Activated T-helper 1 cell treated with anti-CD3 and anti-CD28 coated beads, Interleukin-12 subunit alpha, Interleukin-12 subunit beta, Interleukin-2, Interleukin-4 antibody, amounts not matched to agents 30 ng/mL and 10 ng/mL and 1 ng/mL, durations not matched to agents 14 hours and 24 hours and 36 hours (primary cell): ENCODE data around the gene TRABD2B. TPM values are rescaled to one million over a fixed set of nuclear protein-coding genes. Genes with fewer than 3 reads are reported as not detected.

Source experiments
- DNase-seq: peaks from one replicate; pipeline ENCODE4 v3.0.0; 2021; ENCODE audit warnings: low spot score
- H3K27ac Mint-ChIP-seq: one replicate; pipeline ENCODE4 v1.8.0; 2021; ENCODE audit warnings: mild to moderate bottlenecking, mixed read lengths
- H3K27me3 Mint-ChIP-seq: one replicate; pipeline ENCODE4 v1.8.0; 2022; ENCODE audit warnings: mild to moderate bottlenecking, moderate library complexity, mixed read lengths; ENCODE audit not compliant: insufficient read depth
- H3K36me3 Mint-ChIP-seq: one replicate; pipeline ENCODE4 v1.8.0; 2021; ENCODE audit warnings: low read depth, mixed read lengths
- H3K4me1 Mint-ChIP-seq: one replicate; pipeline ENCODE4 v1.8.0; 2021; ENCODE audit warnings: low read depth, mixed read lengths
- H3K4me3 Mint-ChIP-seq: one replicate; pipeline ENCODE4 v1.8.0; 2021; ENCODE audit warnings: mild to moderate bottlenecking, moderate library complexity, mixed read lengths
- H3K9me3 Mint-ChIP-seq: one replicate; pipeline ENCODE4 v1.8.0; 2021; ENCODE audit warnings: mixed read lengths
- intact Hi-C: fragments of 100-400 bp; cut with micrococcal nuclease; formaldehyde crosslinking; loops from one replicate; pipeline ENCODE4 v1.15.1; 2024
- total RNA-seq: library from RNA; stranded (reverse); gene quantifications from 2 replicates; pipeline ENCODE4 v1.2.3, GENCODE V29; 2022

Gene TRABD2B
- total RNA-seq, 1 donor from 2014 or later: not detected

GRCh38 chr1:47841356-47841755 is 155.8 kb downstream of the TRABD2B start:
- H3K4me3 Mint-ChIP-seq: no peak overlapping the region
- no peak for DNase-seq
- no peak overlapping the region for H3K27ac Mint-ChIP-seq
- no peaks in the 10 kb centered on the region for H3K9me3 Mint-ChIP-seq
- no peaks in the 10 kb centered on the region for H3K4me1 Mint-ChIP-seq
- H3K27me3 Mint-ChIP-seq: peaks cover 5% of the 10 kb centered on the region
- intact Hi-C loops: no loop called here
- H3K36me3 Mint-ChIP-seq: no peaks in the 10 kb centered on the region

GRCh38 chr1:47840393-47841190 is 156.6 kb downstream of the TRABD2B start:
- DNase-seq: no peak
- H3K27ac Mint-ChIP-seq: no peak overlapping the region

GRCh38 chr1:47839433-47839760 is 157.8 kb downstream of the TRABD2B start:
- no peak overlapping the region for H3K27ac Mint-ChIP-seq
- no peak for DNase-seq
- H3K4me1 Mint-ChIP-seq: no peaks in the 10 kb centered on the region
- no peaks in the 10 kb centered on the region for H3K36me3 Mint-ChIP-seq
- H3K4me3 Mint-ChIP-seq: no peak overlapping the region
- peaks cover 2% of the 10 kb centered on the region for H3K27me3 Mint-ChIP-seq
- no peaks in the 10 kb centered on the region for H3K9me3 Mint-ChIP-seq
- intact Hi-C loops: no loop called here

More at GRCh38 chr1:47840393-47841190, 156.6 kb downstream of the TRABD2B start:
- no peak overlapping the region for H3K4me3 Mint-ChIP-seq
- no peaks in the 10 kb centered on the region for H3K36me3 Mint-ChIP-seq
- no peaks in the 10 kb centered on the region for H3K9me3 Mint-ChIP-seq
- peaks cover 5% of the 10 kb centered on the region for H3K27me3 Mint-ChIP-seq
- intact Hi-C loops: no loop called here
- no peaks in the 10 kb centered on the region for H3K4me1 Mint-ChIP-seq

GRCh38 chr1:47838562-47839432 is 158.4 kb downstream of the TRABD2B start:
- no peak overlapping the region for H3K4me3 Mint-ChIP-seq
- H3K4me1 Mint-ChIP-seq: no peaks in the 10 kb centered on the region
- peaks cover 2% of the 10 kb centered on the region for H3K27me3 Mint-ChIP-seq
- H3K36me3 Mint-ChIP-seq: no peaks in the 10 kb centered on the region
- intact Hi-C loops: no loop called here
- DNase-seq: no peak
- no peak overlapping the region for H3K27ac Mint-ChIP-seq
- H3K9me3 Mint-ChIP-seq: no peaks in the 10 kb centered on the region

DNA sequence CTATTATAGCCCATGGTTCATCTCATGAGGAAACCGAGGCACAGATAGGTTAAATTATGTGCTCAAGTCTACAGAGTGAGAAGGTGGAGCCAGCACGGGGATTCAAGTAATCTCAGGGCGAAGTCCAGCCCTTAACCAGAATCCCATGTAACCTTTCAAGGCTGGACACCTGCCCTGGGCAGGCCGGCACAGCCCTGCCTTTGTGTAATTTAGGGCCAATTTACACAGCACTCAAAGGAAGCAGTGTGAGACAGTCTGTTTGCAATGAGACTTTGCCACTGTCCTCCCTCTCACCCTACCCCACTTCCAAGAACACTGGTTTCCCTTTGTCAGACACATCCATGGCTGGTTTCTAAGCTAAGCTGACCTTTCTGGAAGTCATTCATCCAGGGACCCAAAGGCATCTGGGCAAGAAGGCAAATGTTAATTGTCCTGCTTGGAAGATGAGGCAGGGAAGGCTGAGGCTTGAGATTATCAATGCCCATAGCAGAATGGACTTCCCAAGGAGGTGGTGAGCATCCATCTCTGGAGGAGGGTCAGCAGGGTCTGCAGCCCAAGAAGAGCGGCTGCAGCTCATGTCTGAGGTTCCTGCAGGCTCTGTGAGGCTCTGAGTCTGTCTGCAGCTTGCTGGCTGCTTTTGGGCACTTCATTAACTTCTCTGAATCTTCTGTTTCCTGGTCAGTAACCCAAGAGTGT is 159.2 kb downstream of the TRABD2B start:
- intact Hi-C loops: no loop called here
- no peaks in the 10 kb centered on the region for H3K36me3 Mint-ChIP-seq
- H3K27ac Mint-ChIP-seq: no peak overlapping the region
- no peak for DNase-seq
- no peaks in the 10 kb centered on the region for H3K9me3 Mint-ChIP-seq
- no peaks in the 10 kb centered on the region for H3K4me1 Mint-ChIP-seq
- peaks cover 2% of the 10 kb centered on the region for H3K27me3 Mint-ChIP-seq
- H3K4me3 Mint-ChIP-seq: no peak overlapping the region

DNA sequence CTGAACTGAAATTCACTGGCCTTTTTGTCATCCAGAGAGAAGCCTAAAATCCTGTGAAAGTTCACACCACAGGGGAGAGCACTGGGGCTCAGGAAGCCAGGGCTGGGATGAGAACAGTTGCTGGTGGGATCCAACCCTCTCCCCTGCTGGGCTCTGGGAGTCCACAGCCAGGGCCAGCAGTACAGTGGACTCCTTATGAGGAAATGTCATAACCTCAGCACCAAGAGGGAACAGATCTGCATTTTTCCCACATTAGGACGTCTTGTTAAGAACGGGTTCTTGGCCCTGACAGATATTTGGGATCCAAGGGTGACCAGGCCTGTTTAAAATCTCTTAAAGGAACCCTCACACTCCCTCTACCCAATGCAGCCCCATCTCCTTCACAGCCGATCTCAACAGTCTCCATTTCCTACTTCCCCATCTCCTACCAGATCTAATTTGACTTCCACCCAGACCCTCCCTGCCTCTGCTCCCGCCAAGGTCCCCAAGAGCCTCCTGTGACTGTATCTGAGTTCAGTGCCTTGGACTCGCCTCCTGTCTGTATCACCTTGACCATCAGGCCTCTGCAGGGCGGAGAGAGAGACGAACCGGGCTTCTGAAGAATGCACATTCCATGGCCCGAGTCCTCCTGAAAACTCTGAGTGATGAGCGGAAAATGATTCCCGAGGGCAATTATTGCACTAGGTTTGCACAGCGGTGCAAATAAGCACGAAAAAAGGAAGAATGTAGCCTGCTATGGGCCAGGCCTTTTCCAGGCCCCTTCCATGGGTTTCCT is 159.9 kb downstream of the TRABD2B start:
- no peak for DNase-seq
- Mint-ChIP-seq H3K27ac (no peak overlapping the region), H3K36me3 (no peaks in the 10 kb centered on the region), H3K4me3 (no peak overlapping the region), H3K4me1 (no peaks in the 10 kb centered on the region), H3K27me3 (peaks cover 2% of the 10 kb centered on the region), H3K9me3 (no peaks in the 10 kb centered on the region)
- intact Hi-C loops: no loop called here

DNA sequence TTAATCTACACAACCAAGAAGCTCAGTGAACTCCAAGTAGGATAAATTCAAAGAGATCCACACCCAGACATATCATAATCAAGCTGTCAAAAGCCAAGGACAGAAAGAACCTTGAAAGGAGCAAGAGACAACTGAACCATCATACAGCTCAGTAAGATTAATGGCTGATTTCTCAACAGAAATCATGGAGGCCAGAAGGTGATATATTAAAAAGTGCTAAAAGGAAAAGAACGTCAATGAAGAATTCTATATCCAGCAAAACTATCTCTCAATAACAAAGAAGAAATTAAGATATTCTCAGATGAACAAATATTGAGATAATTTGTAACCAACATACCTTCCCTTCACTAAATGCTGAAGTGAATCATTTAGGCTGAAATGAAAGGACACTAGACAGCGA is 161.8 kb downstream of the TRABD2B start:
- Mint-ChIP-seq H3K36me3 (no peaks in the 10 kb centered on the region), H3K27me3 (peaks cover 2% of the 10 kb centered on the region), H3K4me1 (no peaks in the 10 kb centered on the region), H3K9me3 (no peaks in the 10 kb centered on the region), H3K4me3 (no peak overlapping the region), H3K27ac (no peak overlapping the region)
- DNase-seq: no peak
- intact Hi-C loops: no loop called here

DNA sequence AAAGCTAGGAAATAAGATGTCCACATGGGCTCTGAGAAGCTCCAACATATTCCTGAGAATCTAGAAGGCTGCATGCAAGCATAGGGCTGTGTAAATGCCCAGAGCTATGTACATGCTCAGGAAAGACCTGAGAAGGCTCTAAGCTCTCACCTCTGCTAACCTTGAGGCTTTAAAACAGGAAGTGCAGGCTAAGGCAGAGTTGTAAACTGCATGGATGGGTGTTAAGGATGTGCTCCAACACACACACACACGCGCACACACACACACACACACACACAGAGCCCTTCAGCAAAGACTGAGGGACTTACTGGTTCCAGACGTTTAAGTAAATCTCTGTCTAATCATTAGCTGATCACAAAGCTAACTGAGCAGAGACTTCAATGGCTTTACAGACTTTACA is 162.9 kb downstream of the TRABD2B start:
- intact Hi-C loops: no loop called here
- no peaks in the 10 kb centered on the region for H3K4me1 Mint-ChIP-seq
- no peak overlapping the region for H3K27ac Mint-ChIP-seq
- no peak overlapping the region for H3K4me3 Mint-ChIP-seq
- H3K27me3 Mint-ChIP-seq: peaks cover 2% of the 10 kb centered on the region
- no peaks in the 10 kb centered on the region for H3K36me3 Mint-ChIP-seq
- H3K9me3 Mint-ChIP-seq: no peaks in the 10 kb centered on the region
- DNase-seq: no peak

GRCh38 chr1:47830641-47831333 is 166.4 kb downstream of the TRABD2B start:
- DNase-seq: no peak
- Mint-ChIP-seq H3K36me3 (no peaks in the 10 kb centered on the region), H3K4me3 (no peak overlapping the region), H3K9me3 (no peaks in the 10 kb centered on the region), H3K27ac (no peak overlapping the region), H3K27me3 (peaks cover 2% of the 10 kb centered on the region), H3K4me1 (no peaks in the 10 kb centered on the region)
- intact Hi-C loops: no loop called here

GRCh38 chr1:47830021-47830420 is 167.2 kb downstream of the TRABD2B start:
- H3K27me3 Mint-ChIP-seq: peaks cover under 1% of the 10 kb centered on the region
- no peak overlapping the region for H3K27ac Mint-ChIP-seq
- no peak for DNase-seq
- no peak overlapping the region for H3K4me3 Mint-ChIP-seq
- intact Hi-C loops: no loop called here
- H3K4me1 Mint-ChIP-seq: no peaks in the 10 kb centered on the region
- no peaks in the 10 kb centered on the region for H3K36me3 Mint-ChIP-seq
- no peaks in the 10 kb centered on the region for H3K9me3 Mint-ChIP-seq

- no peaks in the 10 kb centered on the region for H3K9me3 Mint-ChIP-seq
- intact Hi-C loops: no loop called here
- no peak overlapping the region for H3K4me3 Mint-ChIP-seq
- H3K4me1 Mint-ChIP-seq: no peaks in the 10 kb centered on the region
- no peak for DNase-seq
- no peak overlapping the region for H3K27ac Mint-ChIP-seq
- no peaks in the 10 kb centered on the region for H3K36me3 Mint-ChIP-seq
- no peaks in the 10 kb centered on the region for H3K27me3 Mint-ChIP-seq
Observed at GRCh38 chr1:47828978-47829377, 168.2 kb downstream of the TRABD2B start.

GRCh38 chr1:47827109-47827508 is 170.1 kb downstream of the TRABD2B start:
- no peaks in the 10 kb centered on the region for H3K27me3 Mint-ChIP-seq
- intact Hi-C loops: no loop called here
- no peak overlapping the region for H3K27ac Mint-ChIP-seq
- no peak overlapping the region for H3K4me3 Mint-ChIP-seq
- DNase-seq: no peak
- H3K4me1 Mint-ChIP-seq: no peaks in the 10 kb centered on the region
- no peaks in the 10 kb centered on the region for H3K9me3 Mint-ChIP-seq
- H3K36me3 Mint-ChIP-seq: no peaks in the 10 kb centered on the region
